Lung (tissue), 12 donors: ENCODE data around the gene IFNA14. TPM values are rescaled to one million over a fixed set of nuclear protein-coding genes. Genes with fewer than 3 reads are reported as not detected.
"Not testable (repeated sequence)": the region's sequence is repeated elsewhere in the genome, so short reads cannot be mapped to it uniquely, and the experiment has no call there.

Experiments used
- ATAC-seq: fragments of 200-7000 bp; cut with Tn5 transposase; one replicate; pipeline ENCODE4 v1.9.1; 2020; ENCODE audit warnings: moderate number of reproducible peaks; ENCODE audit not compliant: insufficient read depth, low FRiP score
- DNase-seq, 3 donors: peaks; one replicate each; pipeline ENCODE4 v3.0.0-alpha.2; 2013 to 2017
- H3K27ac ChIP-seq, 2 donors: one replicate each; pipeline ENCODE4 v1.5.1; 2013; ENCODE audit warnings: mild to moderate bottlenecking in 2 of 2, moderate library complexity in 2 of 2, control low read depth in 1 of 2, inconsistent platforms in 1 of 2, low read depth in 1 of 2, low read length in 1 of 2
- H3K27me3 ChIP-seq, 3 donors: one replicate each; pipeline ENCODE4 v1.5.1; 2013; ENCODE audit warnings: low read length in 2 of 3; ENCODE audit not compliant: control insufficient read depth in 3 of 3, insufficient read depth in 3 of 3
- H3K36me3 ChIP-seq, 4 donors: one replicate each; pipeline ENCODE4 v1.5.1; 2013; ENCODE audit warnings: low read length in 4 of 4, mild to moderate bottlenecking in 1 of 4, moderate library complexity in 1 of 4; ENCODE audit not compliant: control insufficient read depth in 4 of 4, insufficient read depth in 4 of 4
- H3K4me1 ChIP-seq, 5 donors: one replicate each; pipeline ENCODE4 v1.5.1; 2013; ENCODE audit warnings: low read length in 5 of 5, mild to moderate bottlenecking in 2 of 5, moderate library complexity in 1 of 5; ENCODE audit not compliant: control insufficient read depth in 5 of 5, insufficient read depth in 5 of 5
- H3K4me3 ChIP-seq: one replicate; pipeline ENCODE4 v1.5.1; 2013; ENCODE audit warnings: mild to moderate bottlenecking, control low read depth, moderate library complexity
- H3K9ac ChIP-seq, 2 donors: one replicate each; pipeline ENCODE4 v1.5.1; 2013; ENCODE audit warnings: low read length in 2 of 2, control low read depth in 1 of 2; ENCODE audit not compliant: insufficient read depth in 1 of 2
- H3K9me3 ChIP-seq, 4 donors: one replicate each; pipeline ENCODE4 v1.5.1; 2013; ENCODE audit warnings: low read length in 3 of 4, mild to moderate bottlenecking in 1 of 4, moderate library complexity in 1 of 4; ENCODE audit not compliant: control insufficient read depth in 4 of 4, insufficient read depth in 3 of 4
- CTCF ChIP-seq: IDR thresholded peaks from 2 replicates; pipeline ENCODE4 v1.5.1; 2012; ENCODE audit warnings: mild to moderate bottlenecking; ENCODE audit errors: control extremely low read depth, extremely low read depth
- WGBS, 2 donors: extraction: QIAGEN DNeasy Blood & Tissue Kit; methylation state at CpG; one replicate each; pipeline ENCODE4 v1.1.7; 2013; 5-methylcytosine and 5-hydroxymethylcytosine counted together
- polyA plus RNA-seq, 2 donors: library from polyadenylated mRNA; stranded (reverse); fragments of 200-250 nt; gene quantifications; one replicate each; pipeline ENCODE4 v1.2.1, GENCODE V29; 2013
- total RNA-seq, 2 donors: library from RNA; depleted of rRNA in 1 of 2; stranded (reverse); fragments of >200 nt in 1 of 2; gene quantifications; one replicate each; pipeline ENCODE4 v1.2.1, GENCODE V29; 2014 to 2021
- donor health status: control.
- donor health status: control.
- donor health status: Bipolar disorder and iron deficiency.
- donor health status: healthy.
- donor health status: DM: yes; HTN: yes; CAD: no.

IFNA14 gene
- total and polyA plus RNA-seq, 4 donors = not detected

DNA sequence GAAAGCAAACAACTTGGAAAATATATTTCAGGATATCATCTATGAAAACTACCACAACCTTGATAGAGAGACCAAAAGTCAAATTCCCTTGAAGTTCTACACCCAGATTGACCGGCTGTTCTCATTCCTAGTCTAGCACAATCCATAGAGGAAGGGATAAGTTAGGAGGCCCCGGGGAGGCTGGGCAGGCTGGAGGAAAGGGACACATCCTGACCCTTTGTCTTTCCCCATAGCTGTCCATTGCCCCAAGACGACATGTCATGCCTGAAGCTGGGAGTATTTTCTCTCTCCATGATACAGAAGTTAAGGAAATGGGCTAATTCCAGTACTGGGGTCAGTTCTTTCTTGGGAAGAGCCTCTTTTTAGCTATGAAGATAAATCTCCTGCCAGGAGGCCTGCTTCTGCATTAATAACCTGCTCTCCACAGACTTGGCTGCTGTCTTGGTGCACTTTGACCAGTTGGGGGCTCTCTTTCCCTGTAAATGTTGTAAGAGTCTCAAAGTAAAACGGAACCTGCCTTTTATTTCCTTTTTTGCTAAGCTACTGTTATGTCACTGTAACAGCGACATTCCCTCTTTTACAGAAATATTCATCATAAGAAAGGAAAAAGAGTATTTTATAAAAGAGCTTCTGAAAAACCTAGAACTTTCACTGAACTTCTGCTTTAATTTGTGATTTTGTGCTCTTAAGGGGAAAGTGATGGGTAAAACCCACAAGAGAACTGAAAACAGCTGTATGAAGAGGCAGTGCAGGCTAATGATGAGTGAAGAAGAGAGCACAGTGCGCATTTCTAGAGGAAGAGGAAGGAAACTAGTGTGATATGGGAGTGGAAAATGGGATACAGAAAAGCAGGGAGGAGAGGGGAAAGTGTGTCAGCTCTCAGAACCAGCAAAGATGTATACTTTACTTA lies 44.7 kb downstream of the IFNA14 start:
- not testable (repeated sequence) for H3K4me3 ChIP-seq, H3K9me3 ChIP-seq, H3K36me3 ChIP-seq, H3K27ac ChIP-seq, H3K27me3 ChIP-seq, H3K4me1 ChIP-seq, H3K9ac ChIP-seq
- TF ChIP-seq CTCF = peak; percentile 18
- 38 to 40% methylated on average over 6 of the region's 6 CpGs for WGBS, 2 donors
- ATAC-seq = peak; percentile 64
- DNase-seq = peak in 2 of 3 donors; percentile 5 to 19

Other genes starting within 250 kb of the IFNA14 start
- 10 to 100 TPM in 1 of 2 donors, 1 to 10 TPM in 1; 5.3 to 15.2 TPM for gene HACD4, start 208.4 kb downstream of the IFNA14 start, total RNA-seq
- 1 to 10 TPM; 2.7 to 4.3 TPM for gene HACD4, start 208.4 kb downstream of the IFNA14 start, polyA plus RNA-seq
- gene IFNB1, start 162.1 kb downstream of the IFNA14 start, total RNA-seq = not detected
- gene IFNB1, start 162.1 kb downstream of the IFNA14 start, polyA plus RNA-seq = under 1 TPM in 1 of 2 donors, not detected in 1; 0.05 TPM
- gene IFNW1, start 98.2 kb downstream of the IFNA14 start, total RNA-seq = not detected
- not detected for gene IFNW1, start 98.2 kb downstream of the IFNA14 start, polyA plus RNA-seq
- gene IFNA21, start 73.3 kb downstream of the IFNA14 start, total RNA-seq = not detected
- not detected for gene IFNA21, start 73.3 kb downstream of the IFNA14 start, polyA plus RNA-seq
- not detected for gene IFNA4, start 52.4 kb downstream of the IFNA14 start, total RNA-seq
- gene IFNA4, start 52.4 kb downstream of the IFNA14 start, polyA plus RNA-seq = not detected
- not detected for gene IFNA7, start 37.8 kb downstream of the IFNA14 start, total RNA-seq
- gene IFNA7, start 37.8 kb downstream of the IFNA14 start, polyA plus RNA-seq = not detected
- gene IFNA10, start 32.9 kb downstream of the IFNA14 start, total RNA-seq = not detected
- gene IFNA10, start 32.9 kb downstream of the IFNA14 start, polyA plus RNA-seq = not detected
- gene IFNA16, start 22.7 kb downstream of the IFNA14 start, total RNA-seq = not detected
- not detected for gene IFNA16, start 22.7 kb downstream of the IFNA14 start, polyA plus RNA-seq
- gene IFNA17, start 11.8 kb downstream of the IFNA14 start, total RNA-seq = not detected
- not detected for gene IFNA17, start 11.8 kb downstream of the IFNA14 start, polyA plus RNA-seq
- under 1 TPM in 1 of 2 donors, not detected in 1; 0.28 TPM for gene IFNA5, start 65.3 kb upstream of the IFNA14 start, total RNA-seq
- gene IFNA5, start 65.3 kb upstream of the IFNA14 start, polyA plus RNA-seq = under 1 TPM in 1 of 2 donors, not detected in 1; 0.12 TPM
- 10 to 100 TPM; 21.0 to 39.0 TPM for gene KLHL9, start 95.4 kb upstream of the IFNA14 start, total RNA-seq
- gene KLHL9, start 95.4 kb upstream of the IFNA14 start, polyA plus RNA-seq = 10 to 100 TPM in 1 of 2 donors, 1 to 10 TPM in 1; 6.5 to 10.5 TPM
- gene IFNA6, start 110.9 kb upstream of the IFNA14 start, total RNA-seq = not detected
- not detected for gene IFNA6, start 110.9 kb upstream of the IFNA14 start, polyA plus RNA-seq
- not detected for gene IFNA13, start 128.1 kb upstream of the IFNA14 start, total RNA-seq
- not detected for gene IFNA13, start 128.1 kb upstream of the IFNA14 start, polyA plus RNA-seq
- gene IFNA2, start 145.4 kb upstream of the IFNA14 start, total RNA-seq = not detected
- not detected for gene IFNA2, start 145.4 kb upstream of the IFNA14 start, polyA plus RNA-seq
- gene IFNA8, start 169.1 kb upstream of the IFNA14 start, total RNA-seq = not detected
- gene IFNA8, start 169.1 kb upstream of the IFNA14 start, polyA plus RNA-seq = not detected
- not detected for gene IFNA1, start 200.4 kb upstream of the IFNA14 start, total RNA-seq
- gene IFNA1, start 200.4 kb upstream of the IFNA14 start, polyA plus RNA-seq = under 1 TPM in 1 of 2 donors, not detected in 1; 0.22 TPM
- not detected for gene IFNE, start 242.3 kb upstream of the IFNA14 start, total RNA-seq
- gene IFNE, start 242.3 kb upstream of the IFNA14 start, polyA plus RNA-seq = under 1 TPM in 1 of 2 donors, not detected in 1; 0.20 TPM